ENCODE results near the gene PNPO. TPM values are rescaled to one million over a fixed set of nuclear protein-coding genes. Genes with fewer than 3 reads are reported as not detected.

Gene PNPO
- total and polyA plus RNA-seq, 2 of the 8 experiments (the other 6 are each of a cell fraction or from before 2014, with no cell fraction given) = 7.0 to 8.1 TPM

- Histone ChIP-seq H2BK120ac (replicated peaks; ENCODE audit: low read depth, low read length) (peak overlapping the region; percentile 52), H4K91ac (replicated peaks; ENCODE audit: insufficient read length, low read length) (peak overlapping the region; percentile 54), H2AFZ (ENCODE audit: low read length) (no peak overlapping the region), H3K14ac (ENCODE audit: insufficient read length) (no peak overlapping the region), H3K18ac (ENCODE audit: extremely low read depth, low read length) (peak overlapping the region; percentile 81), H3K4me1 (replicated peaks in 1 of 4; ENCODE audit: control insufficient read depth in 3 of 4, insufficient read depth in 4 of 4, low read length in 3 of 4) (peaks cover 14 to 31% (median 23%) of the 10 kb centered on the region in 4 experiments), H3K4me3 (ENCODE audit: extremely low read depth in 1 of 4, insufficient read depth in 2 of 4, low read depth in 3 of 4, low read length in 4 of 4) (no peak overlapping the region), H3K36me3 (ENCODE audit: control insufficient read depth in 2 of 4, insufficient read depth in 4 of 4, low read length in 3 of 4) (no peaks in the 10 kb centered on the region), H3K27ac (ENCODE audit: low read depth, low read length) (no peak overlapping the region), H2AK5ac (ENCODE audit: low read depth, low read length) (no peak overlapping the region; the same call in 1 of the 2 replicates), H3K9me3 (ENCODE audit: insufficient read depth in 2 of 2, low read depth in 1 of 2, low read length in 1 of 2) (no peaks in the 10 kb centered on the region), H3K23me2 (ENCODE audit: low read depth, low read length) (no peaks in the 10 kb centered on the region), H3K23ac (ENCODE audit: insufficient read length) (no peak overlapping the region), H4K20me1 (replicated peaks in 1 of 2; ENCODE audit: control insufficient read depth in 1 of 2, insufficient read depth in 2 of 2, low read length in 2 of 2) (no peaks in the 10 kb centered on the region), H4K8ac (ENCODE audit: extremely low read depth, insufficient read depth, low read length) (0 out of 2 replicates have a peak overlapping the region, but pooled peaks have one; percentile 9), H2BK15ac (ENCODE audit: low read length) (peak overlapping the region; percentile 83; the same call in 1 of the 2 replicates), H3K9ac (replicated peaks in 1 of 4; ENCODE audit: extremely low read depth in 1 of 4, low read depth in 3 of 4, low read length in 3 of 4) (no peak overlapping the region), H3K4ac (replicated peaks; ENCODE audit: insufficient read length, low read depth, low read length) (no peak overlapping the region), H3K56ac (replicated peaks; ENCODE audit: insufficient read length, low read depth, low read length) (no peak overlapping the region), H3K79me1 (ENCODE audit: low read depth, low read length) (no peaks in the 10 kb centered on the region), H2BK20ac (ENCODE audit: low read length) (peak overlapping the region; percentile 66; the same call in 1 of the 2 replicates), H2BK5ac (ENCODE audit: low read depth, low read length) (peak overlapping the region; percentile 19; the same call in 1 of the 2 replicates), H3K4me2 (ENCODE audit: insufficient read depth in 1 of 2, low read depth in 2 of 2, low read length in 2 of 2) (no peak overlapping the region), H2BK12ac (ENCODE audit: low read depth, low read length) (peak overlapping the region; percentile 85; the same call in 1 of the 2 replicates), H3K27me3 (replicated peaks in 1 of 4; ENCODE audit: control insufficient read depth in 3 of 4, extremely low read depth in 1 of 4, insufficient read depth in 3 of 4, low read length in 3 of 4) (no peaks in the 10 kb centered on the region), H4K5ac (ENCODE audit: insufficient read length, low read depth, low read length) (no peak overlapping the region), H3K79me2 (ENCODE audit: control insufficient read depth in 1 of 2, insufficient read depth in 2 of 2, low read length in 2 of 2) (no peaks in the 10 kb centered on the region)
- whole genome bisulfite sequencing, 2 experiments (ENCODE audit: extremely low coverage in 1 of 2, insufficient coverage in 1 of 2, insufficient read length in 1 of 2, insufficient replicate concordance in 2 of 2, low coverage in 1 of 2, low lambda C conversion rate in 2 of 2, missing lambda C conversion rate in 1 of 2) = 87% methylated on average over 4 of the region's 4 CpGs; no CpG with 5 or more reads in 1 of the 2 experiments
- ChIA-PET POLR2A (ENCODE audit: partially characterized antibody) (interaction anchor here (0.9 to 3.1 kb wide), 11 partner anchors 8 to 61 kb away, joined by 3 to 12 read pairs (median 5); partner anchors contain the start of gene CDK5RAP3), CTCF (ENCODE audit: partially characterized antibody) (interaction anchor here (0.6 to 16.0 kb wide), 9 partner anchors 8 to 275 kb away, joined by 3 to 288 read pairs (median 4); no protein-coding TSS in a partner anchor)
- no peak for DNase-seq (ENCODE audit: low read depth in 1 of 2, low spot score in 2 of 2)
- no peak for FAIRE-seq
- TF ChIP-seq TEAD4 (IDR thresholded peaks at IDR 0.05; ENCODE audit: low read depth, low read length) = no peak
- TF ChIP-seq SIX5 (IDR thresholded peaks at IDR 0.05; ENCODE audit: low read depth, low read length) = no peak
- TF ChIP-seq CREB1 (IDR thresholded peaks at IDR 0.05) = no peak
- no peak for TF ChIP-seq RAD21 (IDR thresholded peaks at IDR 0.05 in 1 of 2, conservative IDR thresholded peaks at IDR 0.05 in 1 of 2; ENCODE audit: low read depth in 2 of 2, low read length in 2 of 2)
- TF ChIP-seq E2F6 (IDR thresholded peaks at IDR 0.05) = no peak
- no peak for TF ChIP-seq EGR1 (IDR thresholded peaks at IDR 0.05; ENCODE audit: borderline replicate concordance, low read depth, low read length)
- no peak for TF ChIP-seq NANOG (IDR thresholded peaks at IDR 0.05; ENCODE audit: insufficient read depth, low read depth, low read length, poor library complexity, severe bottlenecking)
- no peak for TF ChIP-seq CHD1 (IDR thresholded peaks at IDR 0.05; ENCODE audit: low read depth, low read length)
- TF ChIP-seq SIN3A (conservative IDR thresholded peaks at IDR 0.05 in 1 of 2, IDR thresholded peaks at IDR 0.05 in 1 of 2; ENCODE audit: low read depth in 1 of 2, low read length in 2 of 2) = no peak
- no peak for TF ChIP-seq SP4 (IDR thresholded peaks at IDR 0.05; ENCODE audit: low read length)
- no peak for TF ChIP-seq EZH2 (IDR thresholded peaks at IDR 0.05; ENCODE audit: low read depth, low read length, severe bottlenecking)
- TF ChIP-seq CHD2 (IDR thresholded peaks at IDR 0.05; ENCODE audit: low read length) = no peak
- no peak for TF ChIP-seq POLR2AphosphoS5 (IDR thresholded peaks at IDR 0.05; ENCODE audit: low read depth, low read length)
Observed at GRCh38 chr17:47994724-47995123, 53.4 kb downstream of the PNPO start.

Data from H1 (cell line).